Muscle of arm (tissue), 12 donors: ENCODE results near the gene DAO. TPM values are rescaled to one million over a fixed set of nuclear protein-coding genes. Genes with fewer than 3 reads are reported as not detected.

ENCODE experiments used
- DNase-seq: peaks from one replicate; pipeline ENCODE4 v3.0.0-alpha.2; 2013
- polyA plus RNA-seq, 12 donors: library from polyadenylated mRNA; unstranded; fragments of 120-200 nt; gene quantifications; one replicate each; pipeline ENCODE4 v1.2.1, GENCODE V29; 2013; ENCODE audit not compliant: insufficient read length in 12 of 12

The DAO gene
- polyA plus RNA-seq, 12 donors = 0.11 to 0.40 (median 0.25) TPM; not detected in 6

GRCh38 chr12:108918960-108919642 lies 39.2 kb downstream of the DAO start:
- no peak for DNase-seq

- no peak for DNase-seq
Measured at GRCh38 chr12:108921946-108922345, 42.1 kb downstream of the DAO start.

GRCh38 chr12:108922918-108923317 lies 43.0 kb downstream of the DAO start:
- DNase-seq = no peak

- no peak for DNase-seq
Measured at GRCh38 chr12:108928695-108929094, 48.8 kb downstream of the DAO start.

GRCh38 chr12:108930155-108930554 lies 50.3 kb downstream of the DAO start:
- no peak for DNase-seq

GRCh38 chr12:108930756-108931155 lies 50.9 kb downstream of the DAO start:
- no peak for DNase-seq

- no peak for DNase-seq
Measured at GRCh38 chr12:108933949-108934348, 54.1 kb downstream of the DAO start.

- DNase-seq = no peak
Measured at GRCh38 chr12:108935159-108935763, 55.4 kb downstream of the DAO start.

GRCh38 chr12:108938247-108938924 lies 58.5 kb downstream of the DAO start:
- DNase-seq = no peak

GRCh38 chr12:108939594-108939993 lies 59.7 kb downstream of the DAO start:
- DNase-seq = no peak

GRCh38 chr12:108940138-108940537 lies 60.2 kb downstream of the DAO start:
- no peak for DNase-seq

- no peak for DNase-seq
Measured at GRCh38 chr12:108947097-108947496, 67.2 kb downstream of the DAO start.

- no peak for DNase-seq
Measured at GRCh38 chr12:108948367-108948766, 68.5 kb downstream of the DAO start.

GRCh38 chr12:108949976-108950375 lies 70.1 kb downstream of the DAO start:
- DNase-seq = no peak

Other genes with a start within 250 kb of the DAO start
- 10 to 100 TPM in 1 of 12 donors, 1 to 10 TPM in 10, not detected in 1; 3.0 to 11.3 (median 4.4) TPM for gene SELPLG, start 246.2 kb upstream of the DAO start, polyA plus RNA-seq
- 100 to 1,000 TPM in 1 of 12 donors, 10 to 100 TPM in 10, not detected in 1; 62.7 to 117 (median 90.9) TPM for gene CORO1C, start 148.6 kb upstream of the DAO start, polyA plus RNA-seq
- gene SSH1, start 22.5 kb upstream of the DAO start, polyA plus RNA-seq = 10 to 100 TPM in 11 of 12 donors, not detected in 1; 16.7 to 28.5 (median 19.9) TPM
- under 1 TPM in 10 of 12 donors, not detected in 2; 0.04 to 0.81 (median 0.20) TPM for gene SVOP, start 141.0 kb downstream of the DAO start, polyA plus RNA-seq
- gene USP30, start 172.5 kb downstream of the DAO start, polyA plus RNA-seq = 10 to 100 TPM in 11 of 12 donors, not detected in 1; 11.7 to 33.8 (median 14.1) TPM
- gene ALKBH2, start 213.4 kb downstream of the DAO start, polyA plus RNA-seq = 10 to 100 TPM in 11 of 12 donors, not detected in 1; 18.5 to 28.8 (median 20.3) TPM
- 10 to 100 TPM in 11 of 12 donors, not detected in 1; 24.5 to 40.1 (median 25.7) TPM for gene UNG, start 217.5 kb downstream of the DAO start, polyA plus RNA-seq
- 10 to 100 TPM in 3 of 12 donors, 1 to 10 TPM in 8, not detected in 1; 2.1 to 13.2 (median 8.0) TPM for gene ACACB, start 236.5 kb downstream of the DAO start, polyA plus RNA-seq